Measurements from ENCODE around the gene GGA3.
A peak's percentile ranks its signal among the peaks of the same experiment; 100 is the strongest.
"Not testable (repeated sequence)": the region's sequence is repeated elsewhere in the genome, so short reads cannot be mapped to it uniquely, and the experiment has no call there.

GGA3 gene

GRCh38 chr17:75271955-75272847 lies 10.8 kb upstream of the GGA3 start:
- DNase-seq, result no peak

- peak; percentile 90 for DNase-seq
These were observed 10.0 kb upstream of the GGA3 start for GRCh38 chr17:75271233-75271954.

- DNase-seq, result no peak
These were observed 9.5 kb upstream of the GGA3 start, which contains the start of gene MIF4GD for GRCh38 chr17:75270966-75271232. TSS of gene MIF4GD (minus strand) at chr17:75271231. CDS start at chr17:75270195, 1,036 bp downstream.

- peak; percentile 87 for DNase-seq
These were observed 9.0 kb upstream of the GGA3 start for GRCh38 chr17:75270218-75270965.

- DNase-seq, result no peak
These were observed 8.4 kb upstream of the GGA3 start for GRCh38 chr17:75269844-75270217.

- no peak for DNase-seq
These were observed 6.2 kb upstream of the GGA3 start for GRCh38 chr17:75267411-75268232.

GRCh38 chr17:75267153-75267410 lies 5.7 kb upstream of the GGA3 start:
- DNase-seq, result no peak

GRCh38 chr17:75266316-75267152 lies 5.1 kb upstream of the GGA3 start:
- DNase-seq, result no peak

GRCh38 chr17:75265614-75266315 lies 4.4 kb upstream of the GGA3 start:
- DNase-seq, result no peak

- no peak for DNase-seq
These were observed 1.6 kb upstream of the GGA3 start for GRCh38 chr17:75263055-75263454.

GRCh38 chr17:75262112-75262606 lies 753 bp upstream of the GGA3 start:
- DNase-seq, result no peak

- DNase-seq, result no peak
These were observed 618 bp downstream of the GGA3 start for GRCh38 chr17:75260641-75261335.

- DNase-seq, result not testable (repeated sequence)
These were observed 4.2 kb downstream of the GGA3 start for GRCh38 chr17:75257228-75257627.

GRCh38 chr17:75255954-75256698 lies 5.3 kb downstream of the GGA3 start:
- not testable (repeated sequence) for DNase-seq

GRCh38 chr17:75252039-75252816 lies 9.2 kb downstream of the GGA3 start:
- no peak for DNase-seq

- no peak for DNase-seq
These were observed 11.4 kb downstream of the GGA3 start for GRCh38 chr17:75250009-75250471.

- no peak for DNase-seq
These were observed 11.8 kb downstream of the GGA3 start for GRCh38 chr17:75249564-75249963.

- no peak for DNase-seq
These were observed 15.0 kb downstream of the GGA3 start for GRCh38 chr17:75246404-75246803.

GRCh38 chr17:75245011-75245410 lies 16.4 kb downstream of the GGA3 start:
- DNase-seq, result no peak

Measured in retina (tissue), 1 donor.